Measurements from ENCODE around the gene ASB18. TPM values are rescaled to one million over a fixed set of nuclear protein-coding genes. Genes with fewer than 3 reads are reported as not detected.

Gene ASB18
- total RNA-seq, 2 donors from 2014 or later = not detected

GRCh38 chr2:236305964-236306605 lies 41.9 kb upstream of the ASB18 start:
- no peak for TF ChIP-seq CTCF (conservative IDR thresholded peaks at IDR 0.05)

GRCh38 chr2:236305531-236305930 lies 41.3 kb upstream of the ASB18 start:
- no peaks in the 10 kb centered on the region for H3K27me3 ChIP-seq (ENCODE audit: control insufficient read depth, insufficient read depth, low read length, poor library complexity, severe bottlenecking)
- WGBS, 2 experiments (ENCODE audit: insufficient coverage in 1 of 2, insufficient read length in 1 of 2) = 92 to 95% methylated on average over 10 of the region's 10 CpGs

More at GRCh38 chr2:236305964-236306605, 41.9 kb upstream of the ASB18 start:
- H3K9ac ChIP-seq (ENCODE audit: extremely low read depth, low read length, poor library complexity, severe bottlenecking) = no peak overlapping the region
- H3K4me3 ChIP-seq (ENCODE audit: low read length) = no peak overlapping the region
- Mint-ChIP-seq H3K36me3 (ENCODE audit: low read depth) (no peaks in the 10 kb centered on the region), H3K4me1 (no peaks in the 10 kb centered on the region), H3K4me3 (no peak overlapping the region), H3K27ac (no peak overlapping the region), H3K27me3 (ENCODE audit: insufficient read depth) (peaks cover 3% of the 10 kb centered on the region), H3K9me3 (no peaks in the 10 kb centered on the region)
- no peaks in the 10 kb centered on the region for H3K9me3 ChIP-seq (ENCODE audit: control insufficient read depth, low read length)
- H3K4me1 ChIP-seq (ENCODE audit: control insufficient read depth, insufficient read depth, low read length) = no peaks in the 10 kb centered on the region
- H3K27me3 ChIP-seq (ENCODE audit: control insufficient read depth, insufficient read depth, low read length, poor library complexity, severe bottlenecking) = no peaks in the 10 kb centered on the region
- DNase-seq = no peak
- H3K27ac ChIP-seq (ENCODE audit: low read depth, low read length) = no peak overlapping the region
- H3K36me3 ChIP-seq (ENCODE audit: control insufficient read depth, insufficient read depth, low read length) = no peaks in the 10 kb centered on the region
- WGBS, 2 experiments (ENCODE audit: insufficient coverage in 1 of 2, insufficient read length in 1 of 2) = 93 to 95% methylated on average over 4 to 5 of the region's 6 CpGs

GRCh38 chr2:236303935-236304334 lies 39.7 kb upstream of the ASB18 start:
- TF ChIP-seq CTCF (conservative IDR thresholded peaks at IDR 0.05) = no peak
- Mint-ChIP-seq H3K4me1 (no peaks in the 10 kb centered on the region), H3K27me3 (ENCODE audit: insufficient read depth) (no peaks in the 10 kb centered on the region), H3K9me3 (no peaks in the 10 kb centered on the region), H3K36me3 (ENCODE audit: low read depth) (no peaks in the 10 kb centered on the region), H3K27ac (no peak overlapping the region), H3K4me3 (no peak overlapping the region)
- H3K9me3 ChIP-seq (ENCODE audit: control insufficient read depth, low read length) = no peaks in the 10 kb centered on the region
- 86 to 94% methylated on average over 2 of the region's 2 CpGs for WGBS, 2 experiments (ENCODE audit: insufficient coverage in 1 of 2, insufficient read length in 1 of 2)
- DNase-seq = no peak
- H3K9ac ChIP-seq (ENCODE audit: extremely low read depth, low read length, poor library complexity, severe bottlenecking) = no peak overlapping the region
- no peaks in the 10 kb centered on the region for H3K27me3 ChIP-seq (ENCODE audit: control insufficient read depth, insufficient read depth, low read length, poor library complexity, severe bottlenecking)
- H3K27ac ChIP-seq (ENCODE audit: low read depth, low read length) = no peak overlapping the region
- H3K36me3 ChIP-seq (ENCODE audit: control insufficient read depth, insufficient read depth, low read length) = no peaks in the 10 kb centered on the region
- H3K4me1 ChIP-seq (ENCODE audit: control insufficient read depth, insufficient read depth, low read length) = no peaks in the 10 kb centered on the region
- no peak overlapping the region for H3K4me3 ChIP-seq (ENCODE audit: low read length)

More at GRCh38 chr2:236305531-236305930, 41.3 kb upstream of the ASB18 start:
- Histone ChIP-seq H3K27ac (ENCODE audit: low read depth, low read length) (no peak overlapping the region), H3K36me3 (ENCODE audit: control insufficient read depth, insufficient read depth, low read length) (no peaks in the 10 kb centered on the region), H3K9me3 (ENCODE audit: control insufficient read depth, low read length) (no peaks in the 10 kb centered on the region), H3K4me1 (ENCODE audit: control insufficient read depth, insufficient read depth, low read length) (no peaks in the 10 kb centered on the region), H3K4me3 (ENCODE audit: low read length) (no peak overlapping the region), H3K9ac (ENCODE audit: extremely low read depth, low read length, poor library complexity, severe bottlenecking) (no peak overlapping the region)
- H3K9me3 Mint-ChIP-seq = no peaks in the 10 kb centered on the region
- no peaks in the 10 kb centered on the region for H3K36me3 Mint-ChIP-seq (ENCODE audit: low read depth)
- H3K4me3 Mint-ChIP-seq = no peak overlapping the region
- DNase-seq = no peak
- H3K27me3 Mint-ChIP-seq (ENCODE audit: insufficient read depth) = peaks cover 3% of the 10 kb centered on the region
- H3K4me1 Mint-ChIP-seq = no peaks in the 10 kb centered on the region
- no peak overlapping the region for H3K27ac Mint-ChIP-seq
- no peak for TF ChIP-seq CTCF (conservative IDR thresholded peaks at IDR 0.05)

Data from endodermal cell (in vitro differentiated cells).